HG03432 (cell line): ENCODE measurements around the gene CNTNAP1.
"Not testable (repeated sequence)": the region's sequence is repeated elsewhere in the genome, so short reads cannot be mapped to it uniquely, and the experiment has no call there.

ENCODE experiments used
- ATAC-seq: cut with Tn5 transposase; IDR thresholded peaks from one replicate; pipeline ENCODE4 v1.9.1; 2021; ENCODE audit warnings: mild to moderate bottlenecking, moderate library complexity; ENCODE audit not compliant: unreplicated experiment

Gene CNTNAP1

DNA sequence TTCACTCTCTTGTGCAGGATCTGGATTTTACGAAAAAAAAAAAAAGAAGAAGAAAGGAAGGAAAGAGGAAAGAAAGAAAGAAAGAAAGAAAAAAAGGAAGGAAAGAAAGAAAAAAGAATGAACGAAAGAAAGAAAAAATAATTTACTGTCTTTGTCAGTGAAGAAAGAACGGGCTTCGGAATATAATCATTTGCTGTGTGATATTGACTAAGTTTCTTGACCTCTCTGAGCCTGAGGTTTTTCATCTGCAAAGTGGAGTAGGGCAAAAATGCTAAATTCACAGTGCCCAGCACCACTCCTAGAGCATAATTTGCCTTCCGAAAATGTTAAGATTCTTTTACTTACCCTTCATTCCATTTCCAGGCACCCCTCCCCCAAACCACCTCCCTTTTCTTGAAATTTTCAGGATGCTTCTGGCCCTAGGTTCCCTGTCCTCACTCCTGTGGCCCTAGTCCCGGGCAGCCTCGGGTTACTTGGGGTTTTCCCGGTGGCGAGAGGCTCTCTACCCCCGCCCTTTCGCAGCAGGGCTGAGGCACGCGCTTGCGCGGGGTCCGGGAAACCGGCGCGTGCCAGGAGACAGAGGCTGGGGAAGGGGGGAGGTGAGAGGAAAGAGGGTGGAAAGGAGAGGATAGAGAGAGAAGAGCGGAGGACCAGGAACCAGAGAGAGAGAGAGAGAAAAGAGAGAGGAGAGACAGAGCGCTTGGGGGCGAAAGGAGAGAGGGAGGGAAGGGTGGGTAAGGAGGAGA, at the start of gene CNTNAP1:
TSS of gene CNTNAP1 (plus strand) at position 556 of the 746 bp plus-strand sequence. CDS start 299 bp downstream, outside the sequence.
- no peak for ATAC-seq

DNA sequence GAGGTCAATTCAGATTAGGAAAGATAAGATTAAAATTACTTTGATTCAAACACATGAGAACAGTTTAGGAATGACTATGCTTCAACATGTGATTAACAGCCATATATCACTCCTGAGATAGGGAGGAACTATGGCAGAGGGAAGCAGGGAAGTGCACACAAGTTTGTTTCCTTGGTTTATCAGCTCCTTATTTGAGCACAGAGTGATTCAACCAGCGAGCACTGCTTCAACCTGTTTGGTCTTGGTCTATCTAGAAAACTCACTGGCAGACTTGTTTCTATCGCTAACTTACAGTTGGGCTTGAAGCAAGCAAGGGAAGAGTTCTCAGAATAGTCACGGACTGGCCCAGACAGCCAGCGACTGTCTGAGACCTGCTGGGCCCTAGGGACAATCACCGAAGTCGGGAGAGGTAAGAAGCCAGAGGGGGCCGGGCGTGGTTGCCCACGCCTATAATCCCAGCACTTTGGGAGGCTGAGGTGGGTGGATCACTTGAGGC, 49.3 kb upstream of the CNTNAP1 start:
- ATAC-seq = no peak

DNA sequence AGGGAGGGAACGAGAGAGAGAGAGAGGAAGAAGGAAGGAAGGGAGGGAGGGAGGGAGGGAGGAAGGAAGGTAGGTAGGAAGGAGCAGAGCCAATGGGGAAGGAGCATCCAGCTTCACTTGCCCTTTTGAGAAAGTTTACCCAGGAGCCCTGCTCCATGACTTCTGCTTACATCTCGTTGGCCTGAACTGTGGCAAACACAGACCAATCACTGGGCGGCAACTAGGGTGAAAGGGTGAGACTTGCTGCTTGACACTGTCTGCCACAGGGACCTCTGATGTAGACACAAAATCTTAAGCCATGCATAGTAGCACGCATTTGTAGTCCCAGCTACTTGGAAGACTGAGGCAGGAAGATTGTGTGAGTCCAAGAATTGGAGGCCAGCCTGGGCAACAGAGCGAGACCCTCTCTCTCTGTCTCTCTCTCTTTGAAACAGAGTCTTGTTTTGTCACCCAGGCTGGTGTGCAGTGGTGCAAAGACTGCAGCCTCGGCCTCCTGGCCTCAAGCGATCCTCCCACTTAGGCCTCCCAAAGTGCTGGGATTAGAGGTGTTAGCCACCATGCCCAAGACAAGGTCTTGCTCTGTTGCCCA, 42.7 kb upstream of the CNTNAP1 start:
- ATAC-seq = no peak

DNA sequence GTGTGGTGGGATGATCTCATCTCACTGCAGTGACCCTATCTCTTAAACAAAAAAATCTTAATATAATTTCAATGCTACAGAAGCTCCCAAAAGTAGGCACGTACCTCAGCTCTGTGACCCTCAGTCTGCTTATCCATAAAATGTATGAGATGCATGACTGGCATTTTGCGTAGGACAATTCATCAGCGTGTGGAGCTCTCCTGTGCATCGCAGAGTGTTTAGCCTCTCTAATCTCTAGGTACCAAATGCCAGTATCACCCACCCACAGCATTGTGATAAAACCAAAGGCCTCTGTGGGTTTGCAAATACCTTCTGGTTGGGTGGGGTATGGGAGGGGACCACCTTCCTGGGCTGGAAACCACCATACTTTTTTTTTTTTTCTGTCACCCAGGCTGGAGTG, 42.2 kb upstream of the CNTNAP1 start:
- no peak for ATAC-seq

DNA sequence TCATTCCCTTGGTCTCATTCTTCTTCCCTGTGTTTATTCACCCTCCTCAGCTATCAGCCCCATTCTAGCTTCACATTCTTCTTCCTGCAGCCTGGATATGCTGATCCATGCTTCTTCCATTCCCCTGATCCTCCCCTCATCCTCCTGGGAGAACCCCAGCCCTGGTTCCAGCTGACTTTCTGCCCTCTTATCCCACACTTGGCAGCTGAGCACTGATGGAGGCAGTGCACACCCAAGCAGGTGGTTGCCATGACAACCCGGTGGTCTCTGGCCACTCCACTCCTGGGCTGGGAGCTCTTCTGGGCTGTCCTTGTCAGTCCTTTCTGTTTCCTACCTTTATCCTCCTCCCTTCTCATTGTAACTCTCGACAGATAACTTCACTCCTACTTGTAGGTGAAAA, 40.0 kb upstream of the CNTNAP1 start:
- no peak for ATAC-seq

DNA sequence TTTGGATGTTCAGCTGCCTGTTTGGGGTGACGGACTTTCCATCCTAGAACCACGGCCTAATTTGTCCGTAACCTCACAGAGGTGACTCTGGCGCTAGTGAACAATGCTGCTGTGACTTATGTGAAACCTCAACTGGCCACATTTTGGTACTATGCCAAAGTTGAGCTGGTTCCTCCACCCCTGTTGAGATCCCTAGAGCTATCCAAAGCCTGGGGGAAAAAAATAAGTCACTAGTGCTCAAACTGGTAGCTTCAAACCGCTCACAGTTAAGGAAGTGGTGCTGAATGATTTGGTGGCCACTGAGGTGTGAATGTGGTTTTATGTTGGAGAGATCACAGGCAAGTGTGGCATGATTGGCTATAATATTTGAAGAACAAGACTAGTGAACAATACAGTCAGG, 34.6 kb upstream of the CNTNAP1 start:
- no peak for ATAC-seq

DNA sequence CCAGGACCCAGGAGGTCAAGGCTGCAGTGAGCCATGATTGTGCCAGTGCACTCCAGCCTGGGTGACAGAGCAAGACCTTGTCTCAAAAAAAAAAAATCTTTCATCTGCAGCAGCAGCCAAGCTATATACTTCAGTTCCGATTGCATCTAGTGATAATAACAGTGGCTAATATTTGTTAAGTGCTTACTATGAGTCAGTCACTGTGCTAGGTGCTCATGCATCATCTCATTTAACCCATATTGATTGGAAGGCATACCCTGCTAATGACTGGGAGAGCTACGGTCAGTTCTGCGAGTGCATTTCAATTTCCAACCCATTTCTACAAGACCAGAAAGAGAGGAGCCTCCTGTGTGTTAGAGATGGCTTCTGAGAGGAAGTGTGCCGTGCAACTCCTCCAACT, 30.9 kb upstream of the CNTNAP1 start:
- ATAC-seq = no peak

DNA sequence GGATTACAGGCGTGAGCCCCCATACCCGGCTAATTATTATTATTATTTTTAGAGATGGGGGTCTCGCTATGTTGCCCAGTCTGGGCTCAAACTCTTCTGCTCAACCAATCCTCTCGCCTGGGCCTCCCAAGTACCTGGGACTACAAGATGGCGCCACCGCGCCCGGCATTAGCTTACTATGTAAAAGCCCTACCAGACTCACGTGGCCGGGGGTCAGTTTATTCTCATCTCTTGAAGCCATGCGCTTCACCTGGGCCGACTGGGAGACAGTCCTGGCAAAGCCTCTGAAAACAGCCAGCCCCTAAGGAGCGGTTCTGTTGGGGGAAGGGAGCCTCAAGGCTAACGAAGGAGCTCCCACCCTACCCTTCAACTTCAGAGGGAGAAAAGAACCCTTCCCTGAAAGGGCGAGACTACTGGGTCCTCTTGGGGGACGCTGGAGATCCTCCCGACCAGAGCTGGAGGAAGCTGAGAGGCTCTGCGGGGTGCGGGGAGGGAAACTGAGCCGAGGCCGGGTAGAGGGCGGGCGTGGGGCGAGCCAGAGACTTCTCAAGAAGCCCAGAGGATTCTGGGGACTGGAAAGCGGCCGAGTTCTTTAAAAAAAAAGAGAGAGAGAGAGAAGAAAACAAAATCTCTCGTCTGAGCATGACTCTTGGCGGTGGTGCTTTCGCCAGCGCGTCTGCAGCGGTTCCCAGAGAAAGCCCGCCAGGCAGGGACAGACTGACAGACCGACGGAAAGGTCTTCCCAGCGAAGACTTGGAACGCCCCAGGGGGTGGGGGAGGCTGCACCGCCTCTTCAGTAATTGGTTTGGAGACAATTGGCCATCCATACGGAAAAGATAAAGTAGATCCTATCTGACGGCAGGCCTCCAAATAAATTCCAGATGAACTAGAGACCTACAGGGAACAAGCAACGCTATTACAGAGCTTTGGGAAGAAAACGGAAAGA, 28.9 kb upstream of the CNTNAP1 start:
- ATAC-seq = no peak

DNA sequence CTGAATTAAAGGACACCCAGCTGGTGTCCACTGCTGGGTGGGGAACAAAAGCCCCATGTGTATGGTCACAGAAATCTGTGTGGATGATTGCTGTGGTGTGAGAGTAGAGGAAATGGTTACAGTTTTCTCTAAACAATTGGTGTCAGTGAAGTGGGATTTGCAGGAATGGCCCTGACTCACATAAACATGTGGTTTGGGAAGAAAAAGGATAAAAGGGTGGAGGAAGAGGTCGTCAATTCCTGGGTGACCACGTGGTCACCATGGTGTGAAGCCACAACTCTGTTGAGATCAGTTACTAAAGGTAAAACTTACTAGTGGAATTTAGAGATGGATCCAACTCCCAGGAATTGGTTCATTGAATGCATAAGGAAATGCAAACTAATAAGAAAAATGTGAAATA, 26.8 kb upstream of the CNTNAP1 start:
- ATAC-seq = no peak

DNA sequence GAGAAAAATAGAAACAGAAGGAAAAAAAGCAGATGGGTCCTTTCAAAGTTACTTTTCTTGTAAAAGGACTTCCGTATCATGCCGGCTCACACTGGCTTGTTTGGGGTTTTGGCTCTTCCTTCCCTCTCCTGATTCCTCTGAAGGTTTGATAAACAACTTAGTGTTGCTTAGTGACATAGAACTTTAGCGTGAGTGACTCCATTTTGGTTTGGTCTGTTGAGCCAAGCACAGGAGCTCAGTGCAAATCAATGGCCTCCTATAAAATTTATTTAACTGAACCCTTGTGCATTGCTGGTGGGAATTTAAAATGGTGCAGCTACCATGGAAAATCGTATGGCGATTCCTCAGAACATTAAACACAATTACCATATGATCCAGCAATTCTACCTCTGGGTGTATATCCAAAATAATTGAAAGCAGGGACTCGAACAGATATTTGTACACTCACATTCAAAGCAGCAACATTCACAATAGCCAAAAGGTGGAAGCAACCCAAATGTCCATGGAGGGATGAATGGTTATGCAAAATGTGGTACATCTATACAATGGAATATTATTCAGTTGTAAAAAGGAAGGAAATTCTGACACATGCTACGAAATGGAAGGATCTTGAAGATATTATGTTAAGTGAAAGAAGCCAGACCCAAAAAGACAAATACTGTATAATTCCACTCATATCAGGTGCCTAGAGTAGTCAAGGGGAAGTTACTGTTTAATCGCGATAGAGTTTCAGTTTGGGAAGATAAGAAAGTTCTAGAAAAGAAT, 24.3 kb upstream of the CNTNAP1 start:
- no peak for ATAC-seq

DNA sequence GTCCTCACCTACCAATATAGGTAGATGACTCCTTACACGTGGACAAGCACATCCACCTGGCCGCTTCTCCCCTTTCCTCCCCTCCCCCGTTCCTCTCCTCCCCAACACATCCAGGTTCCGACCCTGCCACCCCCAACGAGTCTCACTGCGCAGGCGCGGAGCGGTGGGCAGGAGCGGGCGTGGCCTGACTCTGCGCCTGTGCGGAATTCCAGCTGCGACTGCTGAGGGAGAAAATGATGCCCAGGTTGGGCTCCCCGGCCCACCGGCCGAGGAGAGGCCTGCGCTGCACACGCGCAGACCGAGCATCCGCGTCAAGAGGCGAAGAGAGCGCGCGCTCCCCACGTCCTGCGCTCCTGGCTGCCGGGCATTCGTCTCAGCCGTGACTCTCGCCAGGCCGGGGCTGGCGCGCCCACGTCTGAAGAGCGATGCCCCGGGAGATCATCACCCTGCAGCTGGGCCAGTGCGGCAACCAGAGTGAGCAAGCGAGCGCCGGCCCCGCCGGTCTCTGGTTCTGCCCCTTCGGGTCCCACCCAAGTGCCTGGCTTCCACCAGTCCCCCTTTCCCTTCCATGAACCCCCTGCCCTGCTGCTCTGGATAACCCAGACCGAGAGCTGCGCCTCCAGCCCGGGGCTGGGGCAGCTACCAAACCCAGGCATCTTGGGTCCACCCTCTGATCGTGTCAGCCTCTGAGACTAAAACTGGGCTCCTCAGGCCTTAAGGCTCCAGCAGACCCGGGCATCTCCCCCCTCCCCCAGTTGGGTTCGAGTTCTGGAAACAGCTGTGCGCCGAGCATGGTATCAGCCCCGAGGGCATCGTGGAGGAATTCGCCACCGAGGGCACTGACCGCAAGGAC, 23.0 kb upstream of the CNTNAP1 start, which contains the start of gene TUBG2:
TSS of gene TUBG2 (plus strand) at position 206 of the 853 bp plus-strand sequence. CDS start at position 426, 220 bp downstream.
- ATAC-seq = peak; percentile 67

DNA sequence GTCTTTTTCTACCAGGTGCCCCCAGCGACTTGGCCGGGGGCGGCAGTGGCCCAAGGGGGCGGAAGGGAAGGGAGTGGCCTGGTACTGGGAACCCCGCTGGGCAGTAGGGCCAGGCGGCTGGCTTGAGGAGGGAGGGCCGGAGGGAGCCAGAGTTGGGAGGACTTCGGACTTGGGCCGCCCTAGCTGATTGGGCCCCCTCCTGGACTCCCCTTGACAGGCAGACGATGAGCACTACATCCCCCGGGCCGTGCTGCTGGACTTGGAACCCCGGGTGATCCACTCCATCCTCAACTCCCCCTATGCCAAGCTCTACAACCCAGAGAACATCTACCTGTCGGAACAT, 22.4 kb upstream of the CNTNAP1 start:
- not testable (repeated sequence) for ATAC-seq

DNA sequence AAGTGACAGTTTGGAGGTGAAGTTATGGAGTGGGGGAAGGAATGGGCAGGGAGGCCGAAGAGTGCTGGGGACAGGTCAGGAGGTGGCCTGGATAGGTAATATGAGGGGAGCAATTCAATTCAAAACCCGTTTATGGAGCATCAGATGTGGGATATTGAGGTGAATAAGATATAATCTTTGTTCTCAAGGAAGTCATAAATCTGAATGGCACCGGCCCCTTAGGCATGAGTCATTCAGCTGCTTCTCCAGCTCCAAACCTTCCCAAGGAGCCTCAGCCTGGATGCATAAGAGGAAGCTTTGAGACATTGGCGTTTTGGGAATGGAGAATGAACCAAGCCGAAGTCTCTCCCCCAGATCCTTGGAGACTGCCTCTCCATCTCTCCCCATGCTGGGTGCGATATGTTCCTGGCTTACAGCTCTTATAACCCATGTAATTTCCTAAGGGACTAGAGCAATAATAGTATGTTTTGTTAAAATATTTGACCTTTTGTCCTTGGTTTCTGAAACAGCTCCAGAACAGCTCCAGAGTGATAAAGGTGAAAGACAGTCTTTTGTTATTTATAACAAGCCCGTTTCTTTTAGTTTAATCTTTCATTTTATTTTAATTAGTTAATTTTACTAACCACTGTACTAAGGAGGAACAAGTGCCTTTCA, 21.5 kb upstream of the CNTNAP1 start:
- no peak for ATAC-seq

DNA sequence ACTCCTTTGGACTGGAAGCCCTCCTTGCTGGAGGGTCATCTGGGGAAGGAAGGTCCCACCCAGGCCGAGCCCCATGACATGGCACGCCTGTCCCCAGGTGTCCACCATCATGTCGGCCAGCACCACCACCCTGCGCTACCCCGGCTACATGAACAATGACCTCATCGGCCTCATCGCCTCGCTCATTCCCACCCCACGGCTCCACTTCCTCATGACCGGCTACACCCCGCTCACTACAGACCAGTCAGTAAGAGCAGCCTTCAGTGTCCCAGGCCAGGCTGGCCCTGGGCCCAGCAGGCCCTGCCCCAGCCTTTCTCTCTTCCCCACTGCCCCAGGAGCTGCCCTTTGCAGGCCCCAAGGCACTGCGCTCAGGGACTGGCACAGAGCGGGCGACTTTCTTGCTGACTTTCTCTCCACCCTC, 16.7 kb upstream of the CNTNAP1 start:
- no peak for ATAC-seq

DNA sequence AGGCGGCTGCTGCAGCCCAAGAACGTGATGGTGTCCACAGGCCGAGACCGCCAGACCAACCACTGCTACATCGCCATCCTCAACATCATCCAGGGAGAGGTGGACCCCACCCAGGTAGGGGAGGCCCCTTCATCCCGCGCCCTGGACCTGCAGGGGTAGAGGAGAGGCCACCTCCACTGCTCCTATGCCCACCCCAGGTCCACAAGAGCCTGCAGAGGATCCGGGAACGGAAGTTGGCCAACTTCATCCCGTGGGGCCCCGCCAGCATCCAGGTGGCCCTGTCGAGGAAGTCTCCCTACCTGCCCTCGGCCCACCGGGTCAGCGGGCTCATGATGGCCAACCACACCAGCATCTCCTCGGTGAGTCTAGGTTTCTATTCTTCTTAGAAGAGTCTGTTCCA, 16.2 kb upstream of the CNTNAP1 start:
- ATAC-seq = not testable (repeated sequence)

DNA sequence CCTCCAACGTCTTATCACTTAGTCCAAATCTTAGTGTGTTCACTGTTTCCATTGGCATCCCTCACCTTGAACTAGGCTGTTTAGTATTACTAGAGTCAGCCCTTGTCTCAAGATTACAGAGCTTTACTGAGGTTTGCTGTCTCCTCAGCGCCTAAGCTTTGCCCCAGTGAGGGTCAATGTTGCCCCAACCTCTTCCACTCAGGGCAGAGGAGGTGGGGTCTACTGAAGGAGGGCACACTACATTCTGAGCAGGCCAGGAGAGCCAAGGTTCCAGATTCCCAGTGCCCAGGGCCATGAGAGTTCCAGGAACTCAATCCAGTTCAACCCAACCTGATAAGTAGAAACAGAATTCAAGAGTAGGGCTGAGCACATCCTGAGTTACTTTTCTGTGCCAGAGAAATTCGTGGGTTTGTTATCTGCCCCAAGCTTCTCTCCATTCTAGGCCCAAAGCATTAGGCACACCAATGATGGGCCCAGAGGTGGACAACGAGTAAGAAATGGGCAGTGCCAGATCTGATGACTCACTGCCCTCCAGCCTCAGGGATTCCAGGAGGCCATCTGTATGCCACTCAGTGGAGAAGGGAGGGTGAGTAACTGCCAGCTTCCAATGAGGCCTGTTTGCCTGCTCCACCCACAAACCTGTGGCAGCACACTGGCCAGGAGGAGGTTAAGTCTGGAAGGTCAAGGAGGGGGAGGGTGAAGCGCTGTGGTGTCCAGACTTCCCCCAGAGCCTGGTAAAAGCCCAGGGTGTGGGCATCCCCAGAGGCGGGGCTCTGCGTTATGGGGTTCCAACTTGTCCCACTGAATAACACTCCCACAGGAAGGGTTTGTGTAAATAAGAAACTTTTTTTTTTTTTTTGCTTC, 15.0 kb upstream of the CNTNAP1 start:
- ATAC-seq = no peak

DNA sequence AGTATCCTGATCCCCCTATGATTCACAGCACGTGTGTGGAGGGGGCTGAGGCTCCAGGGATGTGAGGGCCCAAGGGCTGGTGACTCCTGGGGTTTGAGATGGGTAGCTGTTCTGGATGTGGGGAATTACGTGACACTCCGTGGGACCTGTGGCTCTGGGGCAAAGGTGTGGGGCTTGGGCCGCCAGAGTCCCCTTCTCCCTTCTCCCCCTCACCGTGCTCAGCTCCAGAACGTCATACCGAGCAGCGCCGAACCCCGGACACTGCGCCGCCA, 12.7 kb upstream of the CNTNAP1 start:
- ATAC-seq = no peak

DNA sequence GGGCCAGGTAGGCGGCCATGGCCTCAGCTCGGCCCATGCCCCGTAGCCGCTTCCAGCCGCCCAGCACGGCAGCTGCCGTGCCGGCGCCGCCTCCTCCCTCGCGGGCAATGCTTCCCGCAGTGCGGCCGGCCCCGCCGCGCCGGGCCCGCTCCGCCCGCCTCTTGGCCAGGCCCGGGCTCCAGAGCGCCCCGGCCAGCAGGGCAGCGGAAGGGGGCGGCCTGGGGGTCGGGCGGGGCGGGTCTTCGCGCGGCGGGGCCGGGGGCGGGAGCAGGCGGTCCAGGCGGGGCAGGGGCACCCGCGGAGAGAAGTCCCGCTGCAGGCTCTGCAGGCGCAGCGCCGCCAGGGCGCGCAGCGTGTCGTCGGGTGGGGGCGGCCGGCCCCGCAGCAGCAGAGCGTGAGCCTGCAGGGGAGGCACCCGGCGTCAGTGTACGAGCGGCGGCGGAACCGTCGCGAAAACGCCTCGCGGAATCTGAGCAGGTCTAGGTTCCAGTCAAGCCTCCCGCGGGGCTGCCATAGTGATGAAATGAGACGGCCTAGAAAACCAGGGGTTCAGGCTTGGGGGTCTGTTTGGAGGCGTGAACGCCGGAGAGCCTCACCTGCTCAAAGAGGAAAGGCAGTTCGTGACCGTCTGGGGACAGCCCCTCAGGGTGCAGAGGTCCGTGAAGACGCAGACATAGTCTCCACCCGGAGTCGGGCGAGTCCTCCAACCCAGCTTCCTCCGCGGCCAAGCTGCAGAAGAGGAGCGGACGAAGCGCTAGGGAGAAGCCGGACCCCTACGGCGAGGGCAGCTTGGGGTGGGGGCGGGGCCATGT, 12.1 kb upstream of the CNTNAP1 start:
- ATAC-seq = peak; percentile 37
